CD14-positive monocyte (primary cell): ENCODE measurements around the gene C3orf49. TPM values are rescaled to one million over a fixed set of nuclear protein-coding genes. Genes with fewer than 3 reads are reported as not detected.
A peak's percentile ranks its signal among the peaks of the same experiment; 100 is the strongest.

Experiments used
- DNase-seq, 3 donors: peaks; one replicate each; pipeline ENCODE4 v3.0.0-alpha.2; 2011 to 2022
- H2AFZ ChIP-seq: 2 replicates; pipeline ENCODE4 v1.6.0; 2012; ENCODE audit warnings: mild to moderate bottlenecking, low read depth, low read length, inconsistent platforms; ENCODE audit not compliant: insufficient read depth, poor library complexity, severe bottlenecking
- H3K27ac ChIP-seq, 2 donors: 1 replicate in 1 of 2; 2 replicates in 1 of 2; pipeline ENCODE4 v1.5.1; 2012 to 2013; ENCODE audit warnings: low read length in 2 of 2, control low read depth in 1 of 2, inconsistent platforms in 1 of 2, low read depth in 1 of 2, mild to moderate bottlenecking in 1 of 2
- H3K27me3 ChIP-seq, 2 donors: one replicate each; pipeline versions ENCODE4 v1.6.0 to v1.6.1; 2011 to 2013; ENCODE audit warnings: low read length in 2 of 2; ENCODE audit not compliant: control insufficient read depth in 2 of 2, insufficient read depth in 2 of 2
- H3K36me3 ChIP-seq, 2 donors: replicated peaks in 1 of 2; 1 replicate in 1 of 2; 2 replicates in 1 of 2; pipeline versions ENCODE4 v1.5.1 to v1.6.1; 2012 to 2013; ENCODE audit warnings: low read length in 2 of 2, control low read depth in 1 of 2, inconsistent platforms in 1 of 2, mild to moderate bottlenecking in 1 of 2; ENCODE audit not compliant: insufficient read depth in 2 of 2, control insufficient read depth in 1 of 2
- H3K4me1 ChIP-seq, 2 donors: 1 replicate in 1 of 2; 2 replicates in 1 of 2; pipeline versions ENCODE4 v1.5.1 to v1.6.1; 2012 to 2013; ENCODE audit warnings: low read length in 2 of 2, control low read depth in 1 of 2, inconsistent platforms in 1 of 2, mild to moderate bottlenecking in 1 of 2, moderate library complexity in 1 of 2; ENCODE audit not compliant: insufficient read depth in 2 of 2, control insufficient read depth in 1 of 2
- H3K4me2 ChIP-seq: replicated peaks from 2 replicates; pipeline ENCODE3; 2012; ENCODE audit warnings: low read length, moderate library complexity, mild to moderate bottlenecking; ENCODE audit not compliant: poor library complexity, severe bottlenecking; ENCODE audit errors: extremely low read depth
- H3K4me3 ChIP-seq, 3 experiments: fragments of 200-600 bp in 1 of 3; sonication (generic) in 1 of 3; replicated peaks in 1 of 3; 1 replicate in 2 of 3; 2 replicates in 1 of 3; pipeline ENCODE4 v1.5.1; 2011 to 2013; ENCODE audit warnings: low read length in 3 of 3, mild to moderate bottlenecking in 3 of 3, control low read depth in 2 of 3, low read depth in 2 of 3, inconsistent platforms in 1 of 3, moderate library complexity in 1 of 3
- H3K79me2 ChIP-seq: 2 replicates; pipeline ENCODE4 v1.6.0; 2012; ENCODE audit warnings: mild to moderate bottlenecking, control low read depth, inconsistent platforms, low read length, moderate library complexity; ENCODE audit not compliant: insufficient read depth
- H3K9ac ChIP-seq: 2 replicates; pipeline ENCODE4 v1.6.0; 2017; ENCODE audit warnings: low read length, mild to moderate bottlenecking; ENCODE audit not compliant: insufficient read depth, poor library complexity, severe bottlenecking
- H3K9me3 ChIP-seq, 2 donors: replicated peaks in 1 of 2; 1 replicate in 1 of 2; 2 replicates in 1 of 2; pipeline versions ENCODE4 v1.5.1 to v1.6.1; 2012 to 2013; ENCODE audit warnings: low read length in 2 of 2, control low read depth in 1 of 2; ENCODE audit not compliant: control insufficient read depth in 1 of 2, insufficient read depth in 1 of 2
- H4K20me1 ChIP-seq: 2 replicates; pipeline ENCODE4 v1.6.0; 2012; ENCODE audit warnings: mild to moderate bottlenecking, low read length, control low read depth, moderate library complexity; ENCODE audit not compliant: insufficient read depth
- H3K27ac Mint-ChIP-seq, 7 donors: one replicate each; pipeline ENCODE4 v1.8.0; 2020; ENCODE audit warnings: mild to moderate bottlenecking in 7 of 7, mixed read lengths in 7 of 7, moderate library complexity in 6 of 7, inconsistent platforms in 2 of 7
- H3K27me3 Mint-ChIP-seq, 3 donors: one replicate each; pipeline ENCODE4 v1.8.0; 2021 to 2022; ENCODE audit warnings: low read depth in 3 of 3, mild to moderate bottlenecking in 3 of 3, mixed read lengths in 3 of 3, moderate library complexity in 3 of 3, inconsistent platforms in 1 of 3
- H3K36me3 Mint-ChIP-seq, 2 donors: one replicate each; pipeline ENCODE4 v1.8.0; 2020; ENCODE audit warnings: mixed read lengths in 2 of 2, inconsistent platforms in 1 of 2, mild to moderate bottlenecking in 1 of 2
- H3K4me1 Mint-ChIP-seq: one replicate; pipeline ENCODE4 v1.8.0; 2020; ENCODE audit warnings: mild to moderate bottlenecking, mixed read lengths
- H3K4me3 Mint-ChIP-seq, 2 donors: one replicate each; pipeline ENCODE4 v1.8.0; 2020; ENCODE audit warnings: mild to moderate bottlenecking in 2 of 2, mixed read lengths in 2 of 2, moderate library complexity in 1 of 2
- H3K9me3 Mint-ChIP-seq, 7 donors: one replicate each; pipeline ENCODE4 v1.8.0; 2020 to 2022; ENCODE audit warnings: mixed read lengths in 7 of 7, mild to moderate bottlenecking in 6 of 7, moderate library complexity in 6 of 7, inconsistent platforms in 2 of 7
- CTCF ChIP-seq: fragments of 200-600 bp; IDR thresholded peaks from one replicate; pipeline ENCODE4 v1.8.0; 2022; ENCODE audit warnings: antibody characterized with exemption, mild to moderate bottlenecking
- WGBS: methylation state at CpG from one replicate; pipeline ENCODE4 v1.1.5; 2013; ENCODE audit warnings: missing lambda C conversion rate; ENCODE audit not compliant: insufficient coverage; 5-methylcytosine and 5-hydroxymethylcytosine counted together
- intact Hi-C, 2 donors: fragments of 100-400 bp; cut with micrococcal nuclease; formaldehyde crosslinking; loops; one replicate each; pipeline versions ENCODE4 v1.15.0 to v1.15.1; 2023
- polyA plus RNA-seq, 3 donors: library from polyadenylated mRNA; depleted of rRNA in 1 of 3; unstranded in 2 of 3; stranded (reverse) in 1 of 3; fragments of 300-500 nt in 2 of 3; fragments of >200 nt in 1 of 3; fragmentation: Illumina TruSeq in 2 of 3; gene quantifications; 1 replicate in 2 of 3; 2 replicates in 1 of 3; pipeline ENCODE4 v1.2.3, GENCODE V29; 2012 to 2021

The C3orf49 gene
- polyA plus RNA-seq, 3 donors = not detected

GRCh38 chr3:63803911-63804310 lies 15.2 kb upstream of the C3orf49 start:
- no peak overlapping the region for H3K27ac ChIP-seq
- no peaks in the 10 kb centered on the region for H4K20me1 ChIP-seq
- H3K4me1 ChIP-seq = peaks cover 14 to 15% of the 10 kb centered on the region in 2 donors
- TF ChIP-seq CTCF = no peak
- intact Hi-C loops = no loop called here
- 98% methylated on average over 5 of the region's 5 CpGs for WGBS
- H3K9me3 ChIP-seq = no peaks in the 10 kb centered on the region
- H3K36me3 Mint-ChIP-seq = no peaks in the 10 kb centered on the region
- H3K79me2 ChIP-seq = no peaks in the 10 kb centered on the region
- H3K36me3 ChIP-seq = no peaks in the 10 kb centered on the region
- H3K4me1 Mint-ChIP-seq = peaks cover 14% of the 10 kb centered on the region
- no peak overlapping the region for H2AFZ ChIP-seq
- H3K4me2 ChIP-seq = no peak overlapping the region
- H3K4me3 Mint-ChIP-seq = no peak overlapping the region
- DNase-seq = no peak
- H3K27me3 ChIP-seq = no peaks in the 10 kb centered on the region
- peaks cover 0 to 2% (median 1%) of the 10 kb centered on the region in 3 donors for H3K27me3 Mint-ChIP-seq
- H3K9me3 Mint-ChIP-seq = peaks cover 0 to 1% (median 0%) of the 10 kb centered on the region in 7 donors
- H3K4me3 ChIP-seq = no peak overlapping the region
- no peak overlapping the region for H3K27ac Mint-ChIP-seq
- no peak overlapping the region for H3K9ac ChIP-seq

- H3K9me3 Mint-ChIP-seq = peaks cover 0 to 1% (median 0%) of the 10 kb centered on the region in 7 donors
- H3K27ac ChIP-seq = peak overlapping the region; percentile 86 to 87
- no peaks in the 10 kb centered on the region for H3K36me3 Mint-ChIP-seq
- peaks cover 0 to 2% (median 0%) of the 10 kb centered on the region in 3 donors for H3K27me3 Mint-ChIP-seq
- H3K27me3 ChIP-seq = no peaks in the 10 kb centered on the region
- peaks cover 22% of the 10 kb centered on the region for H3K4me1 Mint-ChIP-seq
- H2AFZ ChIP-seq = peak overlapping the region; percentile 34
- intact Hi-C loops = no loop called here
- H3K36me3 ChIP-seq = no peaks in the 10 kb centered on the region
- H3K4me2 ChIP-seq = peak overlapping the region; percentile 69
- no peaks in the 10 kb centered on the region for H3K79me2 ChIP-seq
- peak overlapping the region; percentile 29 for H3K9ac ChIP-seq
- 0% methylated on average over 4 of the region's 5 CpGs for WGBS
- H3K4me3 ChIP-seq = peak overlapping the region; percentile 15 to 48 (median 25)
- H3K9me3 ChIP-seq = no peaks in the 10 kb centered on the region
- H4K20me1 ChIP-seq = no peaks in the 10 kb centered on the region
- peak overlapping the region; percentile 51 to 80 for H3K4me3 Mint-ChIP-seq
- TF ChIP-seq CTCF = no peak
- peak overlapping the region; percentile 91 to 98 (median 96) for H3K27ac Mint-ChIP-seq
- DNase-seq = peak; percentile 59 to 85 (median 74)
- H3K4me1 ChIP-seq = peaks cover 23% of the 10 kb centered on the region in 2 donors
These were observed 11.0 kb upstream of the C3orf49 start for GRCh38 chr3:63807961-63808565.
